Head of caudate nucleus (tissue), 42 donors: Measurements from ENCODE around the gene SLC29A1.

Experiments used
- DNase-seq, 42 donors: peaks; one replicate each; pipeline versions ENCODE4 v3.0.0 to v3.0.0-alpha.2; 2020 to 2021; ENCODE audit warnings: mixed read lengths in 7 of 42
- intact Hi-C: fragments of 100-400 bp; cut with DNase I; formaldehyde crosslinking; loops from one replicate; pipeline ENCODE4 v1.15.0; 2022

The SLC29A1 gene

DNA sequence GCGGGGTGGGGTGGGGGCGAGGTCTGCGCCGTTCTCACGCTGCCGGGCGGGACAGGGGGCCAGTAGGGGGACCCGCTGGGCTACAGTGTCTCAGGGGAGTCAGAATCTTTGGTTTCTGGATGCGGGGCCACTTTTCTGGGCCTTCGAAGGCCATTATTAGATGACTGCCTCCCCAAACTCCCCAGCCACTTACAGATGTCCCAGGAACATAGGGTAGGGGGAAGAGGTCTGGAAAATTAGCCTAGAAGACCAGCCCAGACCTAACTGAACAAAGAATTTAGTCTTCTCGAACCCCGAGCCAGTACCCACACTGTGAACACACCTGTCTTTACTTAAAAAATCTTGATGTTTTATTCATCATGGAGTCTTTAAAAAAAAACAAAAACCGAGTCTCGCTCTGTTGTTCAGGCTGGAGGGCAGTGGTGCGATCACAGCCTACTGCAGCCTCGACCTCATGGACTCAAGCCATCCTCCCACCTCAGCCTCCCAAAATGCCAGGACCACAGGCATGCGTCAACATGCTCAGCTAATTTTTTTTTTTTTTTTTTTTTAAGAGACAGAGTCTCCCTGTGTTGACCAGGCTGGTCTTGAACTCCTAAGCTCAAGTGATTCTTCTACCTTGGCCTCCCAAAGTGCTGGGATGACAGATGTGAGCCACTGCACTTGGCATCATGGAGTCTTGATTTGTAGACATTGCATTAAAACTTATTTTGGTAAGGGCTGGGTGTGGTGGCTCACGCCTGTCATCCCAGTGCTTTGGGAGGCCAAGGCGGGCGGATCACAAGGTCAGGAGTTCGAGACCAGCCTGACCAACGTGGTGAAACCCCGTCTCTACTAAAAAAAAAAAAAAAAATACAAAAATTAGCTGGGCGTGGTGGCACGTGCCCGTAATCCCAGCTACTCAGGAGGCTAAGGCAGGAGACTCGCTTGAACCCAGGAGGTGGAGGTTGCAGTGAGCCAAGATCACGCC, 3.3 kb upstream of the SLC29A1 start:
- DNase-seq, result no peak
- intact Hi-C loops, result no loop called here

DNA sequence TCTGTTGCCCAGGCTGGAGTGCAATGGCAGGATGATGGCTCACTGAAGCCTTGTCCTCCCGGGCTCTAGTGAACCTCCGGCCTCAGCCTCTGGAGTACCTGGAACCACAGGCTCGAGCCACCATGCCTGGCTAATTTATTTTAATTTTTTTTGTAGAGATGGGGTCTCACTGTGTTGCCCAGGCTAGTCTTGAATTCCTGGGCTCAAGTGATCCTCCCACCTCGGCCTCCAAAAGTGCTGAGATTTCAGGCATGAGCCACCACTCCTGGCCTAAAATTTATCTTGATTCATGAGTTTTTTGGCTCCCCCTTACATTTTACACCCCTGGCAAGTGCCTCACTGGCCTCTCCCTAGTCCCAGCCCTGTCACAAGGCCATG, 2.5 kb upstream of the SLC29A1 start:
- DNase-seq, result no peak
- intact Hi-C loops, result no loop called here

DNA sequence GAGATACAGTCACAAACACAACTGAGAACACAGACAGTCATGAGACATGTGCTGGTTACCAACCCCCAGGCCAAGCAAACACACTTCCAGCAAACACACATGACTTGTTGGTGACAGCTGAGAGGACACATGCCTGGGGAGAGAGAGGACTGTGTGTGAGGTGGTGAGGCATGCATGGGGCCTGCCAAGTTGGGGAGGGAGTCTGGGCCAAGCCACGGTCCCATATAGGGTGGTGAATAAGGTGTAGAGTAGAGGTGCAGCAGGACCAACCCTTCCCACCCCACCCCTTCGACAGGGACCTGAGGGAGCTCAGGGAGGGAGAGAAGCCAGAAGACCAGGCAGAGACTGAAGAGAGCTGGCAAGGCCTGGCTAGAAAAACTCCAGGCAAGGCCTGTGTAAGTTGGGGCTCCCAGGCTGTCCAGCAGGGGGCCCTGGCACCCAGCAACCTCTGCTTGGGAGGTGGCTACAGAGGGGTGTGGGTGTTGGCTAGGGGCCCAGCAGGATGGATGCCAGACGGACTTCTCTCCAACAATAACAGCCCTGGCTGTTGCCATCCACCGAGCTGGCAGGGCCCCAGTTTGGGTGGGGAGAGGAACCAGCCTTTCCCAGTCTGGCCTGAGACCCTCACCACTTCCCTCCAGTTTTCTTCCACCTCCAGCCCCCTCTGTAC, 2.0 kb upstream of the SLC29A1 start:
- DNase-seq, result peak; percentile 67 to 87 (median 80)
- intact Hi-C loops, result no loop called here

DNA sequence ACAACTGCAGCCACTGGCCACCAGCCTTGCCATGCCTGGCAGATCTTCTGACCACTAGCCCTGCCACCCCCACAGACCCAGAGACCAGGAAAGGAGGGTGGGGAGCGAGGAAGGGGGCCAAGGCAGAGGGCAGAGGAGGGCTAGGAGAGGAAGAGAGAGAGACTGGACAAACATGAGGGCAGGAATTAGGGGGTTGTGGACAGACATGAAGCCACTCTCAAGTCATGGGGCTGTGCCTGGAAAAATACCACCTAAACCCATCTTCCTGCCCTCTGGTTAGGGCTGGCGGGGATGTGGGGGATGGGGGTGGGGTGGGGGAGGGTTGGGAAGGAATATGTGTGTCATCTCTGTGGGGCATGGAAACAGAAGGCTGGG, 1.4 kb upstream of the SLC29A1 start:
- intact Hi-C loops, result no loop called here
- no peak for DNase-seq

DNA sequence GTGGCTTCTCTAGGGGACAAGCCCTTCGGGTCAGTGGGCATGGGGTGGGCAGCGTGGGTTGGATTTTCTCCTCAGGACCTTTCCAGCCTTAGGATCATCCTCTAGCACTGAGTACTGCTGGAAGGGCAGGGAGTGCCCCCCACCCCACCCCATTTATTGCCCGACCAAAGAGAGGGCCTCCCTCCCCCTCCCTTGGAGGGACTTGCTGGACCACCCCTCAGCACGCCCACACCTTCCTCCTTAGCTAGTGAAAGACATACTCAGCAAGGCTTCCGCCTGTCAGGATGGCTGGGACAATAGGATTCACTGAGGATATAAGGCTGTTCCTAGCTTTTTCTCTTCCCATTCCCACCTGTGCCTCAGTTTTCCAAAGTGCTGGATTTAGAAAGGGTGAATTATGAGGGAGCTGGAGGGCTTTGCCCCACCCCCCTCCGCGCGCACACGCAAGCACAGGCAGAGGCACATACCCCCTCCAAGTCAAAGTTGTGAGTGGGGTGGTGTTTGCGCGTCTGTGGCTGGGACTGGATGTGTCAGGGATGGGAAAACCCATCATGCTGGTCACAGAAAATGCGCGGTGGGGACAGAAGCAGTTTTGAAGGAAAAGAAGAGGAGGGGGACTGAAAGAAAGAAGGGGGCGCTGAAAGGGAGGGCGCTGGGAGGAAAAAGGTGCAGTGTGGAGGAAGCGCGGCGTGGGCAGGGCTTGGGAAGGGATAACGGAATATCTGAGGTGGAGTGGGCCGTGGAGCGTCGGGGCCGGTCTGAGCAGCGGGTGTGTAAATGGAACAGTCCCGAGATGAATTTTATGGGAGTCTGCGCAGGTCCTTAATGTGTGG, 693 bp upstream of the SLC29A1 start:
- intact Hi-C loops, result no loop called here
- peak in 12 of 42 donors; percentile 22 to 59 (median 40) for DNase-seq

DNA sequence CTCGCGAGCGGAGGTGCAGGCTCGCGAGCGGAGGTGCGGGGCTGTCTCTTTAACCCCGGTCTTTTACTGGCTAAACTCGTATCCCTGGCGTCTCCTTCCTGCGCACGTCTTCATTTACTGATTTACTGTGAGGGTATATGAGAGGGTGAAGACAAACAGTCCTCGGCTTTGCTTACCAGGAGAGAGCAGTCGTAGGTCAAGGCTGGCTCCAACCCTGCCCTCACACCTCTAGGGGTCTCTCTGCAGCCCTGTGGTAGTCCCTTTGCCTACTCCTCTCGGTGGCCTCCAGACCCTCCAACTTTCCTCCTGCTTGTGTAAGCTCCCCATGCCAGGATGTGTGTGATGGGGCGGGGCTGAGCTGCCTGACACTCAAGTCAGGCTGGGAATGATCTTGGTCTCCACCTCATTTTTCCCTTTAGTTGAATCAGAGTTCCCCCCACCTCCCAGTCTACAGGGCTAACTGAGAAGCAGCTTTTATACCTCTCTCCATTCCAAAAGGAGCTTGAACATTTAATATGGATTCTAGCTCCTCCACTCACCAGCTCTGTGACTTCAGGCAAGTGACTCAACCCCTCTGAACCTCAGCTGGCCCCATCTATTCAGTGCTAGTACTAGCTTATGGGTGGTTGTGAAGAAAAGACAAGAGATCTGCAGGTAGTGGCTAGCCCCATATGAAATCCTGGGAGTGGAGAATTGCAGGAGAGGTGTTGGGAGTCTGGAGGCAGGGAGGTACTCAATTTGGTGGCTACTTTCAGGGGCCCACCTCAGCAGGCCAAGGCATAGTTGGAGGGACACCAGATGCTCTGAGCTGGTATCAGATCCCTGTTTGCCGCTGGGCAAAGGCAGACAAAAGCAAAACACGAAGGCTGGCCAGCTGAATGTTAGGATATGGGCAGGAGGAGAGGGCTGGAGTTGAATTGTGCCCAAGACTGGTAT, 902 bp downstream of the SLC29A1 start:
- DNase-seq, result peak in 22 of 42 donors; percentile 26 to 79 (median 53)
- intact Hi-C loops, result no loop called here

DNA sequence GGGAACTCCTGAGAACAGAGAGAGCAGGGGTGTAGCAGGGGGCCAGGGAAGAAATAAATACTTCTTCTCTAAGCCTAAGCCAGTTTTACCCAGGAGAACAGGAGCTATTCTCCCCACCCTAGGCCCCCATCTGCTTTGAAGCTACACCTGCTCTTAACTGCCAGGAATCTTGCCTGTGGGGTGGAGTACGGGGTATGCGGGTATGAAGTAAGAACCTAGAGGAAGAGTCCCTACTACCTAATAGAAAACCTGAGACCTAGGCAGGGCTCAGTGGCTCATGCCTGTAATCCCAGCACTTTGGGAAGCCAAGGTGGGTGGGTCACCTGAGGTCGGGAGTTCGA, 1.5 kb downstream of the SLC29A1 start:
- intact Hi-C loops, result no loop called here

DNA sequence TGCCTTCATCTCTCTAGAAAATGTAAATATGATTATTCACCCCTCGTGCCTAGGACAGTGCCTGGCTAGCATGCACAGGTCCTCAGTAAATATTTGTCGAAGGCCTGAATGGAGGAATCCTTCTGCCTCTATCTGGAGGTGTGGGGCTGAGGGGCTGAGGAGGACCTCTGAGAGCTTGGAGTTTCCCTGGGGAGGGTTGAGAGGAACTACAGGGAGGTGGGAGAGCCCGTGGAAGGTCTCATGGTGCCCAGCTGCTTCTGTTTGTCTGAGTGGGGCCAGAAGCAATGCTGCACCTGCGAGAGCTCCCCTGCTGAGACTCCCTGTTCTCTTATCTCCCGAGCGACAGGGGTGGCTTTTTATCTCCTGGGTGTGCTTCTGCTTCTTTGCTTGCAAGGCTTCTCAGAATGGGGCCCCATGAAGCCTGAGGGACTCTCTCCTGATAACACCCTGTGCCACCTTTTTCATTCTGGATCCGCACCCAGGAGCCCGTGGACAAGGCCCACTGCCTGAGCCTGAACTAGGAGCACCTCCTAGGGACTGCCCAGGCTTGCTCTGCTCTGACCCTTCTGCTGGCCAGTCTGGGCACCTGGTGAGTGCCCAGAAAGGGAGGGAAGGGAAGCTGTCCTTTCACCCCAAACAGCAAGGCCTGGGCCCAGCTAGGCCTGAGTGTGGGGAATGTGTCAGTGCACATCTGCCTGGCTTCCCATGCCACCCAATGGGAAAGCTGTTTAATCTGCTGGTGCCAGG, 2.4 kb downstream of the SLC29A1 start:
- intact Hi-C loops, result no loop called here
- no peak for DNase-seq

More for the DNA sequence above, 1.5 kb downstream of the SLC29A1 start:
- no peak for DNase-seq

DNA sequence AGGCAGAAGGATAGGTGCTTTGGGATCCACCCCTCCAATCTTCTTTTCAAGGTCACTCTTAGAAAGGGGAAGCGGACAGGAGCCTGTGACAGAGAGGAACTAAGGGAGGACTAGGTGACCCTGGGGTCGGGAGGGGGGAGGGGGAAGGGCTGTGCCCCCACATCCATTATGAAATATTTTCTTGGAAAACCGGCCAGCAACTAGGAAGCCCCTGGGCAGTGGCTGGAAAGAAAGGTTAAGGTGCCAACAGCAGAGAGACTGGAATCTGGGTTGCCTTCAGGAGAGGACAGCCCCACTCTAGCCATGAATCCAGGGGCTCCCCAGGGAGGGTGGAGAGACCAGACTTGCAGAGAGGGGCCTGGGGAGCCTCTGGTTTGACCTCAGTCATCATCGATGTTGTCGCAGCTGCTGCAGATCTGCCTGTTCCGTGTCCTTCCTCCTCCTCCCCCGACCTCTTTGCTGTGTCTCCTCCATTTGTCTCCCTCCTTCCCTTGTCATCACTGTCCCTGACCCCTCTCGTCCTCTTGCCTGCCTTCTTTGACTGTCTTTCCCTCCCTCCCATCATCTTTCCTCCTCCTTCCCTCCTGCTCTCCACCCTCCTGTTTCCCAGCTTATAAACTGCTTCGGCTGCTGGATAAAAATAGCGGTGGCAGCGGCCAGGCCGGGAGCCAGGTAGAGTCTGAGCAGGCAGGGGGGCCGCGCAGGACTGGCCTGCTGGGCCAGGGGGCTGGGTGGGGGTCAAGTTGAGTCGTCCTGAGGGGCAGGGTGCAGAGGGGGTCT, 3.2 kb downstream of the SLC29A1 start:
- intact Hi-C loops, result no loop called here
- DNase-seq, result peak in 15 of 42 donors; percentile 22 to 71 (median 42)

DNA sequence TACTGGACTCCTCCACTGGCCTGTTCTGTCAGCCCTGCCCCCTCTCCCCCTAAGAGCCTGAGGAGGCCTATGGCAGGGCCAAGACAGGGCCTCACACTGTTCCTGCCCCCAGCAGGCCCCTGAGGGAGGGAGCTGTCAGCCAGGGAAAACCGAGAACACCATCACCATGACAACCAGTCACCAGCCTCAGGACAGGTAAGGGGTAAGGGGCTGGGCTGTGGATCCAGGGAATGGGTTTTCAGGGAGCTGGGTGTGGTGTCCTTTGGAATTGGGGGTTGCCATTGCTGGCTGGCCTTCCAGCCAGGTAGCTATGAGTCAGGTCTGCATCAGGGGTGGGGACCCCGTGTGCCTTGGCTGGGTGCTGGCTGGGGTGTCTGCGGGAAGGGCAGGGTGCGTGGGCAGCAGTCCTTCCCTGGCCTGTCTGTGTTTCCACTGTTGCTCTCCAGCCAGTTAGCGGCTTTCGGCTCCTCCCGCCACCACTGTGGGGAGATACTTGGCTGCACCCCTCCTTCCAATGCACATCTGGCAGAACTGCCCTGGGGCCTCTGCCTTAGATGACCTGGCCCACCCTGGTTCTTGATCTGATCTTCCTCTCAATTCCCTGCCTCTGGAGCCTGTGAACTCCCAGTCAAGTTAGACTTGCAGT, 3.9 kb downstream of the SLC29A1 start:
- intact Hi-C loops, result no loop called here
- peak in 2 of 42 donors; percentile 10 to 30 for DNase-seq

DNA sequence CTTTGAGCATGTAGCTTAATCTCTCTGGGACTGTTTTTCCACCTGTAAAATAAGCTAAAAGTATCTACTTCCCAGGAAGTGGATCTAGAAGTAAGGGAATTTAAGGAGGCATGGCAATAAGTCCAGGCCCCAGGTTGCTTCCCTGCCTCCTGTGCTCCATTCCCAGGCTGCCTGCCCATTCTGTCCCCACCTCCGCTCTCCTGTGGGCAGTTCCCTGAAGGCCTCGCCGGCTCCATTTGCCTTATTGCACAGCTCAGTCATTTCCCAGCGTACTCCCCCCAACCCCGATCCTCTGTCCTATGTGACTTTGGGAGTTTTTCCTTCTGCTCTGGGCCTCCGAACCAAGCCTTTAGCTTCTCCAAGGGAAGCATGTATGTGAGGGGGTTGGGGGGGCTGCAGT, 4.6 kb downstream of the SLC29A1 start:
- peak in 1 of 42 donors; percentile 9 for DNase-seq
- intact Hi-C loops, result no loop called here

DNA sequence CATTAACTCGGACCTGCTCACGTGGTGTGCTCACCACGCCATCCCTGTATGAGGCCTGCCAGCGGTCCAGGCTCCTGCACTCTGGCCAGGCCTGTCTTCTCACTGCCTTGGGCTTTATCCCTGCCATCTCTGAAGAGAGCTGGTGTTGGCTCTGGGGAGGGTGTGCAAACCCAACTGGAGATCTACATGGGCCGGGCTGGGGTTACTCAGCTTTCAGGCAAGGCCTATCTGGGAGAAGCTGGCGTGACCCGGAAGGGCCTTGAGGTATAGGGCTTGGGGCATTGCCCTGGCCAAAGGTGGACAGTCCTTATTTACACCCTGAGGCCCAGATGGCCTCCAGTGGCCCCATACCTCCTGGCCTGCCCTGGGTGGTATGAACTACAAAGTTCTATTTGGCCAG, 5.0 kb downstream of the SLC29A1 start:
- intact Hi-C loops, result no loop called here
- DNase-seq, result peak in 1 of 42 donors; percentile 17

DNA sequence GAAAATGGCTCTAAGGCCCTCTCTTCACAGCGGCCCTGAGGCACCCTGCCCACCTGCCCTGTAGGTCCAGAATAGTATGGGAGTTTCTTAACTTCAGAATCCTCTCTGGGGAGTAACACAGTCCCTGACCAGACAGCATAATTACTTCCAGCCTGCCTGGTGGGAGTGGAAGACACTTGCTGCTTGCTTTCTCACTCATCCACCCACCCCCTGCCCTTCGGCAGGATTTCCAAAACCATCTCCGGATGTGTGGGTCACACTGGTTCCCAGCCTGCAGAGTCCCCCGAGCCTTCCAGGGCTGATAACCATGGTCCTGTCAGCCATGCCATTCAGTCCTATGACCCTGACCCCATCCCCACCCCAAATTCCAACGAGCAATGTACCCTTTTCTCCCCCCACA, 5.4 kb downstream of the SLC29A1 start:
- intact Hi-C loops, result no loop called here
- DNase-seq, result peak in 1 of 42 donors; percentile 3

DNA sequence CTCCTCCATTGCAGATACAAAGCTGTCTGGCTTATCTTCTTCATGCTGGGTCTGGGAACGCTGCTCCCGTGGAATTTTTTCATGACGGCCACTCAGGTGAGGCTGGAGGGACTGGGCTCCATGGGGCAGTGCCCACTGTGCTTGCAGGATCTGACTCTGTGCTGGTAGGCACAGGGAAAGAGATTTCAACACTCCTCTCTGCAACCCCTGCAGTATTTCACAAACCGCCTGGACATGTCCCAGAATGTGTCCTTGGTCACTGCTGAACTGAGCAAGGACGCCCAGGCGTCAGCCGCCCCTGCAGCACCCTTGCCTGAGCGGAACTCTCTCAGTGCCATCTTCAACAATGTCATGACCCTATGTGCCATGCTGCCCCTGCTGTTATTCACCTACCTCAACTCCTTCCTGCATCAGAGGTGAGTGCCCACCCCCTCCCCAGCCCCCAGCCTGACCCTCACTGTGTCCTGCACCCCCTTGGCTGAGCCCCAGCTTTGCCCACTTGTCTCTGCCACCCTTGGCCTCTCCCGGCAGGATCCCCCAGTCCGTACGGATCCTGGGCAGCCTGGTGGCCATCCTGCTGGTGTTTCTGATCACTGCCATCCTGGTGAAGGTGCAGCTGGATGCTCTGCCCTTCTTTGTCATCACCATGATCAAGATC, 6.1 kb downstream of the SLC29A1 start:
- DNase-seq, result peak in 1 of 42 donors; percentile 20
- intact Hi-C loops, result loop anchor here (10.0 kb wide), 1 partner anchor 125 kb away; no protein-coding TSS in a partner anchor

DNA sequence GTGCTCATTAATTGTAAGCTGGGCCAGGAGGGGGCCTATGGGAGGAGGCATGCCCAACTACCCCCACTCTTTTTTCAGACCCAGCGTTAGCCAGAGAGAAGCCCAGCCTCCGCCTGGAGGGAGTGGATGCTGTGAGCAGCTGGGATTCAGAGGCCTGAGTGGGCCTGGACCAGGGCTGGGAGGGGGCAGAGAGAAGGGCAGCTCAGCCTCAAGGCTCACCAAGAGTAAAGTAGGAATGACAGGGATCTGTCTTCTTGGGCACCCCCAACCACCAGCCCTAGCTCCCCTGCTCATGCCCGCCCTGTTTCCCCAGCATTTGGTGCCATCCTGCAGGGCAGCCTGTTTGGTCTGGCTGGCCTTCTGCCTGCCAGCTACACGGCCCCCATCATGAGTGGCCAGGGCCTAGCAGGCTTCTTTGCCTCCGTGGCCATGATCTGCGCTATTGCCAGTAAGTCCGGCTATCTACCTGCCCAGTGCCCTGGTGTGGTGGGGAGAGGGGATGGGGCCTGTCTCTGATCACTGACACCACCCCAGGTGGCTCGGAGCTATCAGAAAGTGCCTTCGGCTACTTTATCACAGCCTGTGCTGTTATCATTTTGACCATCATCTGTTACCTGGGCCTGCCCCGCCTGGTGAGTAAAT, 6.8 kb downstream of the SLC29A1 start:
- no peak for DNase-seq
- intact Hi-C loops, result loop anchor here (10.0 kb wide), 1 partner anchor 125 kb away; no protein-coding TSS in a partner anchor
